H1 (cell line): ENCODE measurements around the gene PCDHGA3.
"Not testable (repeated sequence)": the region's sequence is repeated elsewhere in the genome, so short reads cannot be mapped to it uniquely, and the experiment has no call there.

Source experiments
- CTCF ChIP-seq, 3 experiments: IDR thresholded peaks; 1 replicate in 2 of 3; 2 replicates in 1 of 3; pipeline versions ENCODE4 v1.5.1 to v1.6.1; 2011; ENCODE audit warnings: low read length in 3 of 3, mild to moderate bottlenecking in 3 of 3, inconsistent platforms in 2 of 3, low read depth in 1 of 3, moderate library complexity in 1 of 3; ENCODE audit not compliant: insufficient read depth in 1 of 3; ENCODE audit errors: control extremely low read depth in 1 of 3
- EP300 ChIP-seq, 2 experiments: IDR thresholded peaks; 1 replicate in 1 of 2; 2 replicates in 1 of 2; pipeline ENCODE4 v1.6.1; 2011 to 2012; ENCODE audit warnings: low read depth in 2 of 2, low read length in 2 of 2, mild to moderate bottlenecking in 2 of 2, borderline replicate concordance in 1 of 2, inconsistent platforms in 1 of 2, moderate library complexity in 1 of 2
- GTF2F1 ChIP-seq: IDR thresholded peaks from 2 replicates; pipeline ENCODE4 v1.6.1; 2012; ENCODE audit warnings: low read depth, low read length, improper control_type of control experiment, borderline replicate concordance
- MAFK ChIP-seq: IDR thresholded peaks from 2 replicates; pipeline ENCODE4 v1.6.1; 2012; ENCODE audit warnings: low read depth, mild to moderate bottlenecking, improper control_type of control experiment, low read length

GRCh38 chr5:141346017-141346416 is 2.4 kb downstream of the PCDHGA3 start:
- not testable (repeated sequence) for TF ChIP-seq CTCF (IDR thresholded peaks at IDR 0.05; ENCODE audit: control extremely low read depth in 1 of 3, insufficient read depth in 1 of 3, low read depth in 1 of 3, low read length in 3 of 3); GTF2F1; MAFK; EP300 (IDR thresholded peaks at IDR 0.05; ENCODE audit: borderline replicate concordance in 1 of 2, low read depth in 2 of 2, low read length in 2 of 2)
